GM12865 (cell line): ENCODE data around the gene TOX3.

Experiments used
- DNase-seq: peaks from one replicate; pipeline ENCODE4 v3.0.0; 2010; ENCODE audit warnings: low read depth
- H3K4me3 ChIP-seq: 2 replicates; pipeline ENCODE4 v1.5.1; 2011; ENCODE audit warnings: mild to moderate bottlenecking, low read depth, low read length, control low read depth
- TF ChIP-seq, protein P1 (sequence below): IDR thresholded peaks from 2 replicates; pipeline ENCODE4 v1.5.1; 2011; ENCODE audit warnings: low read length, control low read depth, low read depth, inconsistent platforms; ENCODE audit not compliant: insufficient read depth; ENCODE audit errors: missing control alignments

The TOX3 gene

DNA sequence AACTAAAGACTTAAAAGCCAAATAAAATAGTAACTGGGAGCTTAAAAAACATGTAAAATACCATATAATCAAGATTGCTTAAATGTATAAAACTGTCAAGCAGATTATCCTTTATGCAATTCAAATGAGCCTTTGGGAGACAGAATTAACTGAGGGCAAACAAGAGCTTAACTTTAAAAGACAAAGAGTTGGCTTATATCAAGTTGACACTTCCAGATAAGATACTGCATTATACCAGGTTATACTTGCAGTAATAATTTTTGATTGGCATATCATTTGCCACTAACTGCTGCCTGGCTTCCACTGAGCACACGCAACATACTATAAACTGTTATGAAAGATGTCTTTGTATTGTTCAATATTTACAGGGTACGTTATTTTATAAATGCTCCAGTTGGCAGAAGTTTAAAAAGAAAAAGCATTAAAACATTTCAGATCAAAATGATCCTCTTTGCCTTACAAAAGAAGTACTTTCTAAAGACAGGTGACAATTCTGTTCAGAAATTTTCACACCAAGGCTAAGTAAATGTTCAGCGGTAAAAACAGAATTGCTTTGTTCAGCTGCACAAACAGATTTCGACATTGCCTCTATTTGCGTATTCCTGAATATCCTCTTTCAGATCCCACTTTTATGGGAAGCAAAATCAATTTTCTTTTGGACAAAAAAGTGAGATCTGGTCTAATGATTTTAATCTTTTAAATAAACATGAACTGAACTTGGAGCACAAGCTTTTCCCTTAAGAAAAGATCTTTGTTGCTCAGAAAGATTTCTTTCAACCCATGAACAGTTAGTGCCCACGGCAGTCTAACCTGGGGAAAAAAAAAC lies 50.7 kb downstream of the TOX3 start:
- no peak for DNase-seq
- TF ChIP-seq, protein P1, sequence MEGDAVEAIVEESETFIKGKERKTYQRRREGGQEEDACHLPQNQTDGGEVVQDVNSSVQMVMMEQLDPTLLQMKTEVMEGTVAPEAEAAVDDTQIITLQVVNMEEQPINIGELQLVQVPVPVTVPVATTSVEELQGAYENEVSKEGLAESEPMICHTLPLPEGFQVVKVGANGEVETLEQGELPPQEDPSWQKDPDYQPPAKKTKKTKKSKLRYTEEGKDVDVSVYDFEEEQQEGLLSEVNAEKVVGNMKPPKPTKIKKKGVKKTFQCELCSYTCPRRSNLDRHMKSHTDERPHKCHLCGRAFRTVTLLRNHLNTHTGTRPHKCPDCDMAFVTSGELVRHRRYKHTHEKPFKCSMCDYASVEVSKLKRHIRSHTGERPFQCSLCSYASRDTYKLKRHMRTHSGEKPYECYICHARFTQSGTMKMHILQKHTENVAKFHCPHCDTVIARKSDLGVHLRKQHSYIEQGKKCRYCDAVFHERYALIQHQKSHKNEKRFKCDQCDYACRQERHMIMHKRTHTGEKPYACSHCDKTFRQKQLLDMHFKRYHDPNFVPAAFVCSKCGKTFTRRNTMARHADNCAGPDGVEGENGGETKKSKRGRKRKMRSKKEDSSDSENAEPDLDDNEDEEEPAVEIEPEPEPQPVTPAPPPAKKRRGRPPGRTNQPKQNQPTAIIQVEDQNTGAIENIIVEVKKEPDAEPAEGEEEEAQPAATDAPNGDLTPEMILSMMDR = no peak
- no peak overlapping the region for H3K4me3 ChIP-seq

DNA sequence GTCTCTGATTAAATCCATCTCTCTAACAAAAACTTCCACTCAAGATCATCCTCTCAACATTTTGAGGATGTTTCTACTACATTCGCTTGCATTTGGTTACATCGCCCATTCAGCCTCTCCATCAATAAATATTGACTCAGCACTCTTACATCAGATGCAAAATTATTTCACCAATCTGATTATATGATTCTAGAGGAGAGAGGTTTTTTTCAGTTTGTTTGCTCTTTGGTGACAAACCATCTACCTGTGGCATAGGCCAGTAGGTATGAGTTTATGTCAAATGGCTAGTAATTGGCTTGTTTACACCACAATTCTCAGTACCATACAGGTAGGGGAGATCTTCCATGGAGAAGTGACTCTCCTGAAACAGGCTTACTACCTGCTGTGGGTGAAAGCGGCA lies 52.3 kb downstream of the TOX3 start:
- no peak overlapping the region for H3K4me3 ChIP-seq
- TF ChIP-seq, protein P1 = no peak
- no peak for DNase-seq

DNA sequence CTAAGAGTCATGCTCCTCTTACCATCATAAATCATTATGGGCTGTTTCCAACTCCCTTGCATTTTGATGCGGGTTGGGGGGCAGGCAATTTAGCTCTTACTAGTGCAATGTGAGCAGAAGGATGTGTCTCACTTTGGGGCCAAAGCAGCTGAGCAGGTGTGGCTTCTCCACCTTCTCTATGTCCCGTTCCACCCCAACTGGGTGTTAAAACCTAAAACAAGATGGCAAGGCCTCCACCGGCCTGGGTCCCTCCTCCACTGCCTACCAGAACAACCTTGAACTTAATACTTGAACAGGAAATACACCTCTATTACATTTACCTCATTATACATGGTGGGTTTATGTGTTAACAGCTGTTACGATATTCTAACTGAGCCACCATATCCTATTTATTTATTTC lies 52.8 kb downstream of the TOX3 start:
- H3K4me3 ChIP-seq = no peak overlapping the region
- TF ChIP-seq, protein P1 = no peak
- no peak for DNase-seq

DNA sequence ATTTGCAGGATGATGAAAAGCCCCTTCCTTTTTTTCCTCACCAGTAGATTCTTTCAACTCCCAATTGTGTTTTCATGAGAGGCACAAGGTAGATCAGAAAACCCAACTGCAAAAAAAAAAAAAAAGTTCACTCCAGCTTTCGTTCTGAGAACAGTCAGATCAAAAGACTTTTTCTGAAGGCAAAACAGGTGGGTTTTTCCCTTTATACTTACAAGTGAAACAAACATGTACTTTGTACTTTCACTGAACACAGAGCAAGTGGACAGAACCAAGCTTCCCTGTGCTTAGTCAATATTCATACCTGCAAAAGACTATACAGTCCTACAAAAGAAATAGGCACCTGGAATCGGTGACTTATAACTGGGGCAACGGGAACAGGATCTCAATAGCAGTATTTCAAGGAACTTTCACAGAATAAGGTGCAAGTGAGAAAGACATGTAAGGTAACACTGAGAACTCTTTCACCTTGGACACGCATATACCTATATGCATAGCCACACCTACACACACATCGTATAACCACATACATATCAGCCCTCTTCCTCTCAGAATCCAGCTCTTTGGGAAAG lies 54.1 kb downstream of the TOX3 start:
- TF ChIP-seq, protein P1 = no peak
- H3K4me3 ChIP-seq = no peak overlapping the region
- DNase-seq = peak; percentile 24

DNA sequence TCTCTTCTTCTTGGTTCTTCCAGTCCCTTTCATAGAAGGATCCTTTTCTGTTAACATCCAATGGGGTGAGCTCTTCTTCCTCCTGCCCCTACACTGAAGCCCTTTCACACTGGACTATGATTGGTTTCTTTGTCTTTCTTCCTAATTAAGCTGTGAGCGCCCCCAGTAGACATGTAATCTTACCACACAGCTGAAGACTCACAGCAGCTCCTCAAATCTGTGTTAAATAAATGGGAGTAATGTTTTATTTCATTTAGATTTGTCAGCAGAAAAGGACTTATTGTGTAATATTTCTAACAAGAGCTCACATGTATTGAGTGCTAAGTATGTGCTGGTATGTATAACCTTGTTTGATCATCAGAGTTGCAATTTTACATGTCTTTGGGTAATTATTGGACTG lies 55.7 kb downstream of the TOX3 start:
- H3K4me3 ChIP-seq = no peak overlapping the region
- TF ChIP-seq, protein P1 = no peak
- DNase-seq = no peak

DNA sequence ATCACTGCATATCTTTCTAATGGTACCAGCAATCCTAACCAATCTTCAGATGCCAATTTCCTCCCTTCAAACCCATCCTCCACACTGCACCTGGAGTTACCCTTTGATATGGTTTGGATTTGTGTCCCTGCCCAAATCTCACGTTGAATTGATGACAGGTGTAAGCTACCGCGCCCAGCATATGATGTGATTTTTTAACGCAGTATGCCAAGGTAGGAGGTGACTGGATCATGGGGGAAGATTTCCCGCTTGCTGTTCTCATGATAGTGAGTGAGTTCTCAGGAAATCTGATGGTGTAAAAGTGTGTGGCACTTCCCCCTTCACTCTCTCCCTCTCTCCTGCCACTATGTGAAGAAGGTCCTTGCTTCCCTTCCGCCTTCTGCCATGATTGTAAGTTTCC lies 57.0 kb downstream of the TOX3 start:
- no peak overlapping the region for H3K4me3 ChIP-seq
- TF ChIP-seq, protein P1 = no peak
- no peak for DNase-seq

DNA sequence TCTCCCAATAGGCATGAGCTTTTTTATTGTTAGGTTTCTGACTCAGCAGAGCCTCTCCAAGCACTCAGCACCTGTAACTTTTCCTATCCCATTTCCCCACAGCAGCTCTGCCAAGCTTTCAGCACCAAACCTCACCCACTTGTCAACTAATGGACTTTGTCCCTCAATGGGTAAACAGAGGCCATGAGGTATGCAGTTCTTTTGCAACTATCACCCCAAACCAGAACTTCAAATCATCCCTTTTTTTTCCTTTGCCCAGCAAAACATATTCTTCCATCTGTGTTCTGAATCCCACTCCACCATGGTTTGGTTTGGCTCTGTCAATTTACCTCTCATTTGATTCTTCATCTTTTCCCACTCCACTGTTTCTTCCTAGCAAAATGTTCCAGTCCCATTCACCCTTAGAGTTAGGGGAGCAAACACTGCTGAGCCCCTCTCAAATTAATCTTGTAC lies 58.1 kb downstream of the TOX3 start:
- TF ChIP-seq, protein P1 = no peak
- no peak for DNase-seq
- H3K4me3 ChIP-seq = no peak overlapping the region
